GM23338 (cell line): Measurements from ENCODE around the gene TMEM86A. TPM values are rescaled to one million over a fixed set of nuclear protein-coding genes. Genes with fewer than 3 reads are reported as not detected.
A peak's percentile ranks its signal among the peaks of the same experiment; 100 is the strongest.

ENCODE experiments used
- ATAC-seq: fragments of 200-7000 bp; cut with Tn5 transposase; 3 replicates; pipeline ENCODE4 v1.9.1; 2020
- DNase-seq: peaks from one replicate; pipeline ENCODE4 v3.0.0-alpha.2; 2015; ENCODE audit warnings: low spot score
- H2AFZ ChIP-seq: fragments of 200-600 bp; sonication (generic); 2 replicates; pipeline ENCODE4 v1.8.0; 2016; ENCODE audit warnings: antibody characterized with exemption, mild to moderate bottlenecking, moderate library complexity
- H3F3A ChIP-seq: fragments of 200-600 bp; sonication (generic); replicated peaks from 2 replicates; pipeline ENCODE4 v1.8.0; 2017; ENCODE audit warnings: antibody characterized with exemption, mixed run types, low read depth
- H3K27ac ChIP-seq: fragments of 200-600 bp; sonication (generic); 2 replicates; pipeline ENCODE4 v1.6.1; 2016; ENCODE audit warnings: low read depth
- H3K27me3 ChIP-seq: fragments of 200-600 bp; sonication (generic); 2 replicates; pipeline ENCODE4 v1.8.0; 2016; ENCODE audit warnings: mild to moderate bottlenecking, mixed run types, moderate library complexity; ENCODE audit not compliant: insufficient read depth
- H3K36me3 ChIP-seq: fragments of 200-600 bp; sonication (generic); 2 replicates; pipeline ENCODE4 v1.8.0; 2016; ENCODE audit warnings: mild to moderate bottlenecking; ENCODE audit not compliant: insufficient read depth
- H3K4me1 ChIP-seq: fragments of 200-600 bp; sonication (generic); 2 replicates; pipeline ENCODE4 v1.8.0; 2016; ENCODE audit warnings: mild to moderate bottlenecking, moderate library complexity; ENCODE audit not compliant: insufficient read depth
- H3K4me2 ChIP-seq: fragments of 200-600 bp; sonication (generic); 2 replicates; pipeline ENCODE4 v1.7.1; 2017; ENCODE audit warnings: mixed run types
- H3K4me3 ChIP-seq: fragments of 200-600 bp; sonication (generic); 2 replicates; pipeline ENCODE4 v1.6.1; 2016; ENCODE audit warnings: mixed run types
- H3K79me2 ChIP-seq: fragments of 200-600 bp; sonication (generic); replicated peaks from 2 replicates; pipeline ENCODE4 v1.8.0; 2017; ENCODE audit warnings: mild to moderate bottlenecking; ENCODE audit not compliant: insufficient read depth
- H3K9me2 ChIP-seq: fragments of 200-600 bp; sonication (generic); 2 replicates; pipeline ENCODE4 v1.8.0; 2017; ENCODE audit not compliant: insufficient read depth
- H4K20me1 ChIP-seq: fragments of 200-600 bp; sonication (generic); replicated peaks from 2 replicates; pipeline ENCODE4 v1.8.0; 2017; ENCODE audit warnings: mild to moderate bottlenecking; ENCODE audit not compliant: insufficient read depth
- H3K27ac Mint-ChIP-seq: 2 replicates; pipeline ENCODE4 v1.8.0; 2020; ENCODE audit warnings: inconsistent platforms, mild to moderate bottlenecking, moderate library complexity, mixed read lengths
- H3K27me3 Mint-ChIP-seq: 3 replicates; pipeline ENCODE4 v1.8.0; 2022; ENCODE audit warnings: low read depth, mild to moderate bottlenecking, moderate library complexity, mixed read lengths, inconsistent platforms; ENCODE audit not compliant: insufficient read depth, poor library complexity
- H3K36me3 Mint-ChIP-seq: 3 replicates; pipeline ENCODE4 v1.8.0; 2021; ENCODE audit warnings: low read depth, mild to moderate bottlenecking, inconsistent platforms, moderate library complexity, mixed read lengths
- H3K4me1 Mint-ChIP-seq: 3 replicates; pipeline ENCODE4 v1.8.0; 2020; ENCODE audit warnings: mild to moderate bottlenecking, inconsistent platforms, mixed read lengths
- H3K4me3 Mint-ChIP-seq: 3 replicates; pipeline ENCODE4 v1.8.0; 2021; ENCODE audit warnings: moderate library complexity, mild to moderate bottlenecking, inconsistent platforms, mixed read lengths
- H3K9me3 Mint-ChIP-seq: 3 replicates; pipeline ENCODE4 v1.8.0; 2020; ENCODE audit warnings: moderate library complexity, mild to moderate bottlenecking, inconsistent platforms, mixed read lengths
- CREB1 ChIP-seq: fragments of 250-450 bp; sonication (Bioruptor Pico); IDR thresholded peaks from 2 replicates; pipeline ENCODE4 v1.5.0; 2020; ENCODE audit warnings: low read depth, mild to moderate bottlenecking, moderate library complexity
- EZH2 ChIP-seq: fragments of 200-600 bp; sonication (generic); IDR thresholded peaks from one replicate; pipeline ENCODE4 v1.8.0; 2017; ENCODE audit warnings: antibody characterized with exemption, mild to moderate bottlenecking, low read depth; ENCODE audit not compliant: unreplicated experiment
- EZH2phosphoT487 ChIP-seq: fragments of 200-600 bp; sonication (generic); IDR thresholded peaks from one replicate; pipeline ENCODE4 v1.8.1; 2018; ENCODE audit warnings: antibody characterized with exemption; ENCODE audit not compliant: unreplicated experiment
- NANOG ChIP-seq: IDR thresholded peaks from 2 replicates; pipeline ENCODE4 v1.6.1; 2016; ENCODE audit warnings: antibody characterized with exemption, borderline replicate concordance
- POLR2AphosphoS5 ChIP-seq: IDR thresholded peaks from 2 replicates; pipeline ENCODE4 v1.6.1; 2016; ENCODE audit warnings: antibody characterized with exemption, low read depth
- STAT1 ChIP-seq: IDR thresholded peaks from one replicate; pipeline ENCODE4 v1.6.1; 2016; ENCODE audit warnings: antibody characterized with exemption; ENCODE audit not compliant: unreplicated experiment
- ZNF114 ChIP-seq: fragments of 250-450 bp; sonication (Bioruptor Pico); IDR thresholded peaks from 2 replicates; pipeline ENCODE4 v1.5.0; 2020; ENCODE audit warnings: mild to moderate bottlenecking, moderate library complexity
- polyA plus RNA-seq: library from polyadenylated mRNA; unstranded; fragments of >200 nt; fragmentation: Nextera tagmentation; extraction: Ambion mirVana; gene quantifications from 2 replicates; pipeline ENCODE4 v1.2.1, GENCODE V29; 2016
- total RNA-seq: library from RNA; depleted of rRNA; stranded (reverse); fragments of >200 nt; shearing (Covaris generic); gene quantifications from 2 replicates; pipeline ENCODE4 v1.2.3, GENCODE V29; 2014
- TF ChIP-seq, protein P1 (sequence below): IDR thresholded peaks from one replicate; pipeline ENCODE4 v1.6.1; 2018; ENCODE audit warnings: antibody characterized with exemption; ENCODE audit not compliant: unreplicated experiment
- TF ChIP-seq, protein P2 (sequence below): IDR thresholded peaks from 2 replicates; pipeline ENCODE4 v1.6.1; 2016; ENCODE audit warnings: antibody characterized with exemption
- TF ChIP-seq, protein P3 (sequence below): fragments of 250-450 bp; sonication (Bioruptor Pico); IDR thresholded peaks from 2 replicates; pipeline ENCODE4 v1.5.0; 2020; ENCODE audit warnings: mild to moderate bottlenecking, moderate library complexity

TMEM86A gene
- total and polyA plus RNA-seq, 2 experiments from 2014 or later = 0.45 to 0.91 TPM

DNA sequence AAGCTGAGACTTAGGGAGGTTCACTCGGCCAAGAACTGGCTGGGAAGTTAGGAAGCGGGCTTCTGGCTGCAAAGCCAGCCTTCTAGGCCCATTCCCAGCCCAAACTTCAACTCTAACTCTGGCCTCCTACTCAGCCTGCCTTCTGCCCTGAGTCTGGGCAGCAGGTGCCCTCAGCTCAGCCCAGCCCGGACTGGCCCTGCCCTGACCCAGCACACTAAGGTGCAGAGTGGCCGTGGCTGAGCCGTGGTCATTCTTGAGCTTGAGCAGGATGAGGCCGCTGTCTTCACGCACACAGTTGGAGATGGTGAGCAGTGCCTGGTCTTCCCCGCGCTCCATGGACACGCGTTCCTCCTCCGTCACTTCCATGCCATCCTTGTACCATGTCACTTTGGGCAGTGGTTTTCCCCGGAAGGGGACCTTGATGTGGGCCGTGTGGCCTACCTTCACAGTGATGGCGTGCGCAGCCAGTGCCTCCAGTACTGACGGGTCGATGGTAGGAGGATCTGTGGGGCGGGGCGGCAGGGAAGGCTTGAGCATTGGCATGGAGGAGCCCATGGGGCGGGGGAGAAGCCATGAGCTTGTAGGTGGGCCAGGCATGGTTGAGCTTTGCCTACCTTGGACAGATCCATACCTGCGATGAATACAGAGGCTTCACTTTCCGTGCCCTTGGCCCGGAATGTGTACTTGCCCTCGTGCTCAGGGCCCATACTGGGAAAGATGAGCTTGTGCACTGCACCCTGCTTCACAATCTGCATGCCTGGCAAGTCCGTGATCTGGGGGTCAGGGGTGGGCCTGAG lies 15.3 kb downstream of the TMEM86A start (continued):
- TF ChIP-seq ZNF114 (CRISPR knock-in tag) = no peak
- TF ChIP-seq NANOG = no peak
- TF ChIP-seq, protein P1, sequence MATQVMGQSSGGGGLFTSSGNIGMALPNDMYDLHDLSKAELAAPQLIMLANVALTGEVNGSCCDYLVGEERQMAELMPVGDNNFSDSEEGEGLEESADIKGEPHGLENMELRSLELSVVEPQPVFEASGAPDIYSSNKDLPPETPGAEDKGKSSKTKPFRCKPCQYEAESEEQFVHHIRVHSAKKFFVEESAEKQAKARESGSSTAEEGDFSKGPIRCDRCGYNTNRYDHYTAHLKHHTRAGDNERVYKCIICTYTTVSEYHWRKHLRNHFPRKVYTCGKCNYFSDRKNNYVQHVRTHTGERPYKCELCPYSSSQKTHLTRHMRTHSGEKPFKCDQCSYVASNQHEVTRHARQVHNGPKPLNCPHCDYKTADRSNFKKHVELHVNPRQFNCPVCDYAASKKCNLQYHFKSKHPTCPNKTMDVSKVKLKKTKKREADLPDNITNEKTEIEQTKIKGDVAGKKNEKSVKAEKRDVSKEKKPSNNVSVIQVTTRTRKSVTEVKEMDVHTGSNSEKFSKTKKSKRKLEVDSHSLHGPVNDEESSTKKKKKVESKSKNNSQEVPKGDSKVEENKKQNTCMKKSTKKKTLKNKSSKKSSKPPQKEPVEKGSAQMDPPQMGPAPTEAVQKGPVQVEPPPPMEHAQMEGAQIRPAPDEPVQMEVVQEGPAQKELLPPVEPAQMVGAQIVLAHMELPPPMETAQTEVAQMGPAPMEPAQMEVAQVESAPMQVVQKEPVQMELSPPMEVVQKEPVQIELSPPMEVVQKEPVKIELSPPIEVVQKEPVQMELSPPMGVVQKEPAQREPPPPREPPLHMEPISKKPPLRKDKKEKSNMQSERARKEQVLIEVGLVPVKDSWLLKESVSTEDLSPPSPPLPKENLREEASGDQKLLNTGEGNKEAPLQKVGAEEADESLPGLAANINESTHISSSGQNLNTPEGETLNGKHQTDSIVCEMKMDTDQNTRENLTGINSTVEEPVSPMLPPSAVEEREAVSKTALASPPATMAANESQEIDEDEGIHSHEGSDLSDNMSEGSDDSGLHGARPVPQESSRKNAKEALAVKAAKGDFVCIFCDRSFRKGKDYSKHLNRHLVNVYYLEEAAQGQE = peak; percentile 13

DNA sequence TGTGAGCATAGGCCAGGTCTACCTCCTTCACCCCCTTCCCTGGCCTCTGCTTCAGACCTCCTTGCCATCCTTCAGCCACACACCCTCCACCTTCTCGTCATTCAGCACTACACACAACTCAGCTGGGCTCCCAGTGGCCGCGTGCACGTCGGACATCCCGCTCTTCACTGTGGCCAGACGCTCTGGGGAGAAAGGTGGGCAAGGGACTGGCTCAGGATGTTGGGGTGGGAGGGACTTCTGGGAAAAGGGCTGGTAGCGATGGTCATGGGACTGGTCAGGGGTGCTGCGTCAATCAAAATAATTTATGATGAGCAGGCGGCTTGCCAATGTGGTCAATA lies 15.8 kb downstream of the TMEM86A start:
- no peak overlapping the region for H3K4me2 ChIP-seq
- no peaks in the 10 kb centered on the region for H3K36me3 ChIP-seq
- H3K36me3 Mint-ChIP-seq = no peaks in the 10 kb centered on the region
- no peaks in the 10 kb centered on the region for H3F3A ChIP-seq
- no peak overlapping the region for H3K4me3 ChIP-seq
- DNase-seq = no peak
- no peaks in the 10 kb centered on the region for H3K4me1 Mint-ChIP-seq
- ATAC-seq = no peak
- peaks cover 2% of the 10 kb centered on the region for H3K27me3 Mint-ChIP-seq
- no peak overlapping the region for H3K27ac Mint-ChIP-seq
- H3K27me3 ChIP-seq = no peaks in the 10 kb centered on the region
- H3K4me3 Mint-ChIP-seq = no peak overlapping the region
- no peaks in the 10 kb centered on the region for H3K4me1 ChIP-seq
- H3K9me3 Mint-ChIP-seq = no peaks in the 10 kb centered on the region
- no peak overlapping the region for H2AFZ ChIP-seq
- H4K20me1 ChIP-seq = no peaks in the 10 kb centered on the region
- H3K27ac ChIP-seq = no peak overlapping the region
- H3K9me2 ChIP-seq = no peaks in the 10 kb centered on the region
- no peaks in the 10 kb centered on the region for H3K79me2 ChIP-seq
- TF ChIP-seq, protein P1 = no peak
- TF ChIP-seq, protein P2, sequence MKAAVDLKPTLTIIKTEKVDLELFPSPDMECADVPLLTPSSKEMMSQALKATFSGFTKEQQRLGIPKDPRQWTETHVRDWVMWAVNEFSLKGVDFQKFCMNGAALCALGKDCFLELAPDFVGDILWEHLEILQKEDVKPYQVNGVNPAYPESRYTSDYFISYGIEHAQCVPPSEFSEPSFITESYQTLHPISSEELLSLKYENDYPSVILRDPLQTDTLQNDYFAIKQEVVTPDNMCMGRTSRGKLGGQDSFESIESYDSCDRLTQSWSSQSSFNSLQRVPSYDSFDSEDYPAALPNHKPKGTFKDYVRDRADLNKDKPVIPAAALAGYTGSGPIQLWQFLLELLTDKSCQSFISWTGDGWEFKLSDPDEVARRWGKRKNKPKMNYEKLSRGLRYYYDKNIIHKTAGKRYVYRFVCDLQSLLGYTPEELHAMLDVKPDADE = no peak
- TF ChIP-seq ZNF114 (CRISPR knock-in tag) (no peak), EZH2 (no peak), EZH2phosphoT487 (no peak), STAT1 (no peak), POLR2AphosphoS5 (no peak), CREB1 (CRISPR knock-in tag) (no peak)
- TF ChIP-seq, protein P3, sequence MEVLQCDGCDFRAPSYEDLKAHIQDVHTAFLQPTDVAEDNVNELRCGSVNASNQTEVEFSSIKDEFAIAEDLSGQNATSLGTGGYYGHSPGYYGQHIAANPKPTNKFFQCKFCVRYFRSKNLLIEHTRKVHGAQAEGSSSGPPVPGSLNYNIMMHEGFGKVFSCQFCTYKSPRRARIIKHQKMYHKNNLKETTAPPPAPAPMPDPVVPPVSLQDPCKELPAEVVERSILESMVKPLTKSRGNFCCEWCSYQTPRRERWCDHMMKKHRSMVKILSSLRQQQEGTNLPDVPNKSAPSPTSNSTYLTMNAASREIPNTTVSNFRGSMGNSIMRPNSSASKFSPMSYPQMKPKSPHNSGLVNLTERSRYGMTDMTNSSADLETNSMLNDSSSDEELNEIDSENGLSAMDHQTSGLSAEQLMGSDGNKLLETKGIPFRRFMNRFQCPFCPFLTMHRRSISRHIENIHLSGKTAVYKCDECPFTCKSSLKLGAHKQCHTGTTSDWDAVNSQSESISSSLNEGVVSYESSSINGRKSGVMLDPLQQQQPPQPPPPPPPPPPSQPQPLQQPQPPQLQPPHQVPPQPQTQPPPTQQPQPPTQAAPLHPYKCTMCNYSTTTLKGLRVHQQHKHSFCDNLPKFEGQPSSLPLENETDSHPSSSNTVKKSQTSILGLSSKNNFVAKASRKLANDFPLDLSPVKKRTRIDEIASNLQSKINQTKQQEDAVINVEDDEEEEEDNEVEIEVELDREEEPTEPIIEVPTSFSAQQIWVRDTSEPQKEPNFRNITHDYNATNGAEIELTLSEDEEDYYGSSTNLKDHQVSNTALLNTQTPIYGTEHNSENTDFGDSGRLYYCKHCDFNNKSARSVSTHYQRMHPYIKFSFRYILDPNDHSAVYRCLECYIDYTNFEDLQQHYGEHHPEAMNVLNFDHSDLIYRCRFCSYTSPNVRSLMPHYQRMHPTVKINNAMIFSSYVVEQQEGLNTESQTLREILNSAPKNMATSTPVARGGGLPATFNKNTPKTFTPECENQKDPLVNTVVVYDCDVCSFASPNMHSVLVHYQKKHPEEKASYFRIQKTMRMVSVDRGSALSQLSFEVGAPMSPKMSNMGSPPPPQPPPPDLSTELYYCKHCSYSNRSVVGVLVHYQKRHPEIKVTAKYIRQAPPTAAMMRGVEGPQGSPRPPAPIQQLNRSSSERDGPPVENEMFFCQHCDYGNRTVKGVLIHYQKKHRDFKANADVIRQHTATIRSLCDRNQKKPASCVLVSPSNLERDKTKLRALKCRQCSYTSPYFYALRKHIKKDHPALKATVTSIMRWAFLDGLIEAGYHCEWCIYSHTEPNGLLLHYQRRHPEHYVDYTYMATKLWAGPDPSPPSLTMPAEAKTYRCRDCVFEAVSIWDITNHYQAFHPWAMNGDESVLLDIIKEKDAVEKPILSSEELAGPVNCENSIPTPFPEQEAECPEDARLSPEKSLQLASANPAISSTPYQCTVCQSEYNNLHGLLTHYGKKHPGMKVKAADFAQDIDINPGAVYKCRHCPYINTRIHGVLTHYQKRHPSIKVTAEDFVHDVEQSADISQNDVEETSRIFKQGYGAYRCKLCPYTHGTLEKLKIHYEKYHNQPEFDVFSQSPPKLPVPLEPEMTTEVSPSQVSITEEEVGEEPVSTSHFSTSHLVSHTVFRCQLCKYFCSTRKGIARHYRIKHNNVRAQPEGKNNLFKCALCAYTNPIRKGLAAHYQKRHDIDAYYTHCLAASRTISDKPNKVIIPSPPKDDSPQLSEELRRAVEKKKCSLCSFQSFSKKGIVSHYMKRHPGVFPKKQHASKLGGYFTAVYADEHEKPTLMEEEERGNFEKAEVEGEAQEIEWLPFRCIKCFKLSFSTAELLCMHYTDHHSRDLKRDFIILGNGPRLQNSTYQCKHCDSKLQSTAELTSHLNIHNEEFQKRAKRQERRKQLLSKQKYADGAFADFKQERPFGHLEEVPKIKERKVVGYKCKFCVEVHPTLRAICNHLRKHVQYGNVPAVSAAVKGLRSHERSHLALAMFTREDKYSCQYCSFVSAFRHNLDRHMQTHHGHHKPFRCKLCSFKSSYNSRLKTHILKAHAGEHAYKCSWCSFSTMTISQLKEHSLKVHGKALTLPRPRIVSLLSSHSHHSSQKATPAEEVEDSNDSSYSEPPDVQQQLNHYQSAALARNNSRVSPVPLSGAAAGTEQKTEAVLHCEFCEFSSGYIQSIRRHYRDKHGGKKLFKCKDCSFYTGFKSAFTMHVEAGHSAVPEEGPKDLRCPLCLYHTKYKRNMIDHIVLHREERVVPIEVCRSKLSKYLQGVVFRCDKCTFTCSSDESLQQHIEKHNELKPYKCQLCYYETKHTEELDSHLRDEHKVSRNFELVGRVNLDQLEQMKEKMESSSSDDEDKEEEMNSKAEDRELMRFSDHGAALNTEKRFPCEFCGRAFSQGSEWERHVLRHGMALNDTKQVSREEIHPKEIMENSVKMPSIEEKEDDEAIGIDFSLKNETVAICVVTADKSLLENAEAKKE (CRISPR knock-in tag) = no peak
